SK-N-SH (cell line): Measurements from ENCODE around the gene VPS35L.
"Not testable (repeated sequence)": the region's sequence is repeated elsewhere in the genome, so short reads cannot be mapped to it uniquely, and the experiment has no call there.

Experiments used
- EP300 ChIP-seq, 2 experiments: IDR thresholded peaks; 2 replicates each; pipeline versions ENCODE4 v1.4.0 to v1.6.1; 2012; ENCODE audit warnings: borderline replicate concordance in 1 of 2, low read depth in 1 of 2, low read length in 1 of 2
- EZH2phosphoT487 ChIP-seq: fragments of 200-600 bp; sonication (generic); IDR thresholded peaks from 2 replicates; pipeline ENCODE4 v1.6.1; 2017; ENCODE audit warnings: low read depth, mixed run types, mild to moderate bottlenecking, antibody characterized with exemption, moderate library complexity, borderline replicate concordance
- MEF2A ChIP-seq: IDR thresholded peaks from 2 replicates; pipeline ENCODE4 v1.4.0; 2012; ENCODE audit warnings: low read depth, borderline replicate concordance
- POLR2AphosphoS5 ChIP-seq: IDR thresholded peaks from 2 replicates; pipeline ENCODE4 v1.6.1; 2012; ENCODE audit warnings: low read depth, low read length
- RAD21 ChIP-seq: IDR thresholded peaks from 2 replicates; pipeline ENCODE4 v1.6.1; 2012; ENCODE audit warnings: mild to moderate bottlenecking, low read length
- RCOR1 ChIP-seq: fragments of 150-350 bp; IDR thresholded peaks from 2 replicates; pipeline ENCODE4 v1.6.1; 2017; ENCODE audit warnings: antibody characterized with exemption, low read length
- SMC3 ChIP-seq: IDR thresholded peaks from 2 replicates; pipeline ENCODE4 v1.6.1; 2012; ENCODE audit warnings: low read depth, low read length, improper control_type of control experiment
- TAF1 ChIP-seq: IDR thresholded peaks from 2 replicates; pipeline ENCODE4 v1.6.1; 2012; ENCODE audit warnings: low read depth, mild to moderate bottlenecking, low read length, moderate library complexity, borderline replicate concordance
- TF ChIP-seq, protein P1 (sequence below): fragments of 200-600 bp; sonication (generic); IDR thresholded peaks from 2 replicates; pipeline ENCODE4 v1.6.1; 2017; ENCODE audit warnings: antibody characterized with exemption, mild to moderate bottlenecking, moderate library complexity
- TF ChIP-seq, protein P2 (sequence below): IDR thresholded peaks from 2 replicates; pipeline ENCODE4 v1.4.0; 2012; ENCODE audit warnings: low read depth, borderline replicate concordance

DNA sequence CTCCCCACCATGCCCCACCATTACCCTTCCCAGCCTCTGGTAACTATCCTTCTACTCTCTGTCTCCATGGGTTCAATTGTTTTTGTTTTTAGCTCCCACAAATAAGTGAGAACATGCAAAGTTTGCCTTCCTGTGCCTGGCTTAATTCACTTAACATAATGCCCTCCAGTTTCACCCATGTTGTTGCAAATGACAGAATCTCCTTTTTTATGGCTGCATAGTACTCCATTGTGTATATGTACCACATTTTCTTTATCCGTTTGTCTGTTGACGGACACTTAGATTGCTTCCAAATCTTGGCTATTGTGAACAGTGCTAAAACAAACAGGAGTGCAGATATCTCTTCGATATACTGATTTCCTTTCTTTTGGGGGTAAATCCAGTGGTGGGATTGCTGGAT is 109.8 kb downstream of the VPS35L start:
- TF ChIP-seq, protein P1, sequence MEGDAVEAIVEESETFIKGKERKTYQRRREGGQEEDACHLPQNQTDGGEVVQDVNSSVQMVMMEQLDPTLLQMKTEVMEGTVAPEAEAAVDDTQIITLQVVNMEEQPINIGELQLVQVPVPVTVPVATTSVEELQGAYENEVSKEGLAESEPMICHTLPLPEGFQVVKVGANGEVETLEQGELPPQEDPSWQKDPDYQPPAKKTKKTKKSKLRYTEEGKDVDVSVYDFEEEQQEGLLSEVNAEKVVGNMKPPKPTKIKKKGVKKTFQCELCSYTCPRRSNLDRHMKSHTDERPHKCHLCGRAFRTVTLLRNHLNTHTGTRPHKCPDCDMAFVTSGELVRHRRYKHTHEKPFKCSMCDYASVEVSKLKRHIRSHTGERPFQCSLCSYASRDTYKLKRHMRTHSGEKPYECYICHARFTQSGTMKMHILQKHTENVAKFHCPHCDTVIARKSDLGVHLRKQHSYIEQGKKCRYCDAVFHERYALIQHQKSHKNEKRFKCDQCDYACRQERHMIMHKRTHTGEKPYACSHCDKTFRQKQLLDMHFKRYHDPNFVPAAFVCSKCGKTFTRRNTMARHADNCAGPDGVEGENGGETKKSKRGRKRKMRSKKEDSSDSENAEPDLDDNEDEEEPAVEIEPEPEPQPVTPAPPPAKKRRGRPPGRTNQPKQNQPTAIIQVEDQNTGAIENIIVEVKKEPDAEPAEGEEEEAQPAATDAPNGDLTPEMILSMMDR, result not testable (repeated sequence)
- TF ChIP-seq TAF1; RCOR1; EP300 (IDR thresholded peaks at IDR 0.05; ENCODE audit: borderline replicate concordance in 1 of 2, low read depth in 1 of 2, low read length in 1 of 2); SMC3; POLR2AphosphoS5; MEF2A; RAD21; EZH2phosphoT487: not testable (repeated sequence)
- TF ChIP-seq, protein P2, sequence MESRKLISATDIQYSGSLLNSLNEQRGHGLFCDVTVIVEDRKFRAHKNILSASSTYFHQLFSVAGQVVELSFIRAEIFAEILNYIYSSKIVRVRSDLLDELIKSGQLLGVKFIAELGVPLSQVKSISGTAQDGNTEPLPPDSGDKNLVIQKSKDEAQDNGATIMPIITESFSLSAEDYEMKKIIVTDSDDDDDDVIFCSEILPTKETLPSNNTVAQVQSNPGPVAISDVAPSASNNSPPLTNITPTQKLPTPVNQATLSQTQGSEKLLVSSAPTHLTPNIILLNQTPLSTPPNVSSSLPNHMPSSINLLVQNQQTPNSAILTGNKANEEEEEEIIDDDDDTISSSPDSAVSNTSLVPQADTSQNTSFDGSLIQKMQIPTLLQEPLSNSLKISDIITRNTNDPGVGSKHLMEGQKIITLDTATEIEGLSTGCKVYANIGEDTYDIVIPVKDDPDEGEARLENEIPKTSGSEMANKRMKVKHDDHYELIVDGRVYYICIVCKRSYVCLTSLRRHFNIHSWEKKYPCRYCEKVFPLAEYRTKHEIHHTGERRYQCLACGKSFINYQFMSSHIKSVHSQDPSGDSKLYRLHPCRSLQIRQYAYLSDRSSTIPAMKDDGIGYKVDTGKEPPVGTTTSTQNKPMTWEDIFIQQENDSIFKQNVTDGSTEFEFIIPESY, result not testable (repeated sequence)
